Measurements from ENCODE around the gene LSM12. TPM values are rescaled to one million over a fixed set of nuclear protein-coding genes. Genes with fewer than 3 reads are reported as not detected.
"Not testable (repeated sequence)": the region's sequence is repeated elsewhere in the genome, so short reads cannot be mapped to it uniquely, and the experiment has no call there.

LSM12 gene
- total RNA-seq, 4 donors from 2014 or later: 27.3 to 44.3 (median 36.9) TPM

GRCh38 chr17:44102849-44103622, 36.6 kb upstream of the LSM12 start:
- H3K4me3 ChIP-seq: no peak overlapping the region
- H3K27me3 ChIP-seq: no peaks in the 10 kb centered on the region
- H3K9me3 ChIP-seq: no peaks in the 10 kb centered on the region
- no peak for DNase-seq
- WGBS, 2 donors: 64 to 67% methylated on average over 10 to 12 of the region's 16 CpGs
- peaks cover 13 to 96% (median 37%) of the 10 kb centered on the region in 3 donors for H3K4me1 ChIP-seq
- peak overlapping the region; percentile 72 to 88 (median 77) for H3K27ac ChIP-seq
- peaks cover 0 to 46% (median 0%) of the 10 kb centered on the region in 3 donors for H3K36me3 ChIP-seq
- intact Hi-C loops (cut with DNase I): no loop called here
- TF ChIP-seq POLR2A (IDR thresholded peaks at IDR 0.05): no peak

DNA sequence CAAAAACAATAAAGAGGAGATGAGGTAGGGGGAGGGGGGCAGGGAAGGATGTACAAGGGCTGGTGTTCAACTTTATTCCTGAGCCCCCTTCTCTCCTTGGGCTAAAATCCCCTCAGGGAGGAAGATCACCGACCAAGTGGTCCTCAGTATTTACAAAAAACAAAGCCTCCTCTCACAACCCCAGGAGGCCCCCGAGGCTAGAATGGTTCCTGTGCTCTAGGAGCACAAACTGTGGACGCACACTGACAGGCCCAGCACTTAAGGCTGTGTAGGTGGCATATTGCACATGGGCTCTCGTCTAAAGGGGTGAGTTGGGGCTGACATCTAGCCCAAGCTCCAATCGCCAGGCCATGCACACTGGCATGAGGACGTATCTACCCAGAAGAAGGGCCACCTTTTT, 35.4 kb upstream of the LSM12 start:
- H3K27me3 ChIP-seq; intact Hi-C loops (cut with DNase I); H3K9me3 ChIP-seq; DNase-seq; H3K4me3 ChIP-seq: not testable (repeated sequence)
- Histone ChIP-seq H3K36me3 (peaks cover 0 to 44% (median 0%) of the 10 kb centered on the region in 3 donors), H3K4me1 (peaks cover 15 to 96% (median 37%) of the 10 kb centered on the region in 3 donors), H3K27ac (peak overlapping the region in 2 of 4 donors; percentile 82 to 88)
- 64 to 79% methylated on average over 5 to 6 of the region's 6 CpGs for WGBS, 2 donors

DNA sequence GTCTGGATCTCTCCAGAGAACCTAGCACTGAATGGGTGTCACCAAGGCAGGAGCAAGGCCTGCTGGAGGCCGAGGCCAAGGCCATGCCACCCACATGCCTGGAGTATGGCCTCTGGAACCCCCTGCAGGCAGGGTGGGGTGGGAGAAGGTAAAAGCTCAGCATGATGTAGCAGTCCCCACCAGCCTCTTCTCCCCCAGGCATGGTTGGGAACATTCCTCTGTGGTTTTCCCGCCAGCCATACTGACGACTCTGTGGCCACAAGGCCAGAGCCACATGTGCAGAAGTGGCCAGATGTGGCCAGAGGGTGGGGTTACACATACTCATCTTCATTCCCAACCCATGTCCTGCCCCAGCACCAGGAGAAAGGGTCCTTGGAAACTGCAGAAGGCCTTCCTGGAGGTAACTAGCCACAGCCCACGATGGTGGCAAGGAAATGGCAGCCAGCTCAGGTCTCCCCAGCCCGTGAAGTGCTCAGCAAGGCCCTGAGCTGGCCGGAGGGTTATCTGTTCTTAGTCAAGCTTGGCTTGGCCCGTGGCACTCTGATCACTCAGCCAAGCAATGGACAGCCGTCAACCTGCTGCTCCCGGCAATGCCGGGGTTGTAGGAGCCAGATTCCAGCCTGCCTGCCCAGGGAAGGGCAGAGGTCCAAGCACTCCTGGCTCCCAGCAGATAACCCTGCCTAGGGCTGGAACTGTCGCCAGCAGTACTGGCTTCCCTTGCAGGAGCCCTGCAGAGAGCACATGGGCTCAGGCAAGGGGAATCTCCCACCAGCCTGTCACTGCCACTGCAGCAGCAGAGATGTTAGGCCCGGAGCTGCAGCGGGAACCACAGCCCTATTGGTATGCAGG, 30.9 kb upstream of the LSM12 start:
- peaks cover 10 to 35% (median 11%) of the 10 kb centered on the region in 3 donors for H3K36me3 ChIP-seq
- H3K4me1 ChIP-seq: peaks cover 33 to 78% (median 38%) of the 10 kb centered on the region in 3 donors
- no peak for TF ChIP-seq CTCF (IDR thresholded peaks at IDR 0.05)
- no peaks in the 10 kb centered on the region for H3K27me3 ChIP-seq
- peak overlapping the region; percentile 40 to 92 (median 87) for H3K27ac ChIP-seq
- intact Hi-C loops (cut with DNase I): no loop called here
- 74 to 80% methylated on average over 1 to 3 of the region's 13 CpGs for WGBS, 2 donors
- H3K9me3 ChIP-seq: no peaks in the 10 kb centered on the region
- no peak for DNase-seq
- no peak overlapping the region for H3K4me3 ChIP-seq

GRCh38 chr17:44095647-44096496, 29.4 kb upstream of the LSM12 start:
- 20 to 22% methylated on average over 12 of the region's 12 CpGs for WGBS, 2 donors
- intact Hi-C loops (cut with DNase I): no loop called here
- H3K27me3 ChIP-seq: no peaks in the 10 kb centered on the region
- peak in 2 of 6 experiments; percentile 14 to 23 for TF ChIP-seq CTCF (IDR thresholded peaks at IDR 0.05)
- TF ChIP-seq POLR2A (IDR thresholded peaks at IDR 0.05): no peak
- H3K4me1 ChIP-seq: peaks cover 33 to 63% (median 38%) of the 10 kb centered on the region in 3 donors
- H3K36me3 ChIP-seq: peaks cover 22 to 40% (median 25%) of the 10 kb centered on the region in 3 donors
- peak overlapping the region; percentile 74 to 92 (median 87) for H3K27ac ChIP-seq
- H3K9me3 ChIP-seq: no peaks in the 10 kb centered on the region
- DNase-seq: no peak
- H3K4me3 ChIP-seq: peak overlapping the region in 3 of 4 donors; percentile 13 to 56 (median 27)

GRCh38 chr17:44095388-44095646, 28.8 kb upstream of the LSM12 start:
- H3K9me3 ChIP-seq: no peaks in the 10 kb centered on the region
- peaks cover 22 to 46% (median 26%) of the 10 kb centered on the region in 3 donors for H3K36me3 ChIP-seq
- peaks cover 33 to 58% (median 38%) of the 10 kb centered on the region in 3 donors for H3K4me1 ChIP-seq
- peak overlapping the region in 3 of 4 donors; percentile 13 to 56 (median 27) for H3K4me3 ChIP-seq
- TF ChIP-seq POLR2A (IDR thresholded peaks at IDR 0.05) (no peak), CTCF (IDR thresholded peaks at IDR 0.05) (no peak)
- intact Hi-C loops (cut with DNase I): no loop called here
- DNase-seq: no peak
- peak overlapping the region; percentile 74 to 92 (median 87) for H3K27ac ChIP-seq
- 3 to 16% methylated on average over 2 of the region's 2 CpGs for WGBS, 2 donors
- H3K27me3 ChIP-seq: no peaks in the 10 kb centered on the region
